HepG2 (cell line): ENCODE results near the gene COPS8. TPM values are rescaled to one million over a fixed set of nuclear protein-coding genes. Genes with fewer than 3 reads are reported as not detected.

Source experiments
- AHR ChIP-seq: IDR thresholded peaks from 2 replicates; pipeline ENCODE4 v1.6.1; 2018; ENCODE audit warnings: missing genetic modification reagents, missing compliant biosample characterization
- CERS6 ChIP-seq: sonication (generic); formaldehyde crosslinking; IDR thresholded peaks from 2 replicates; pipeline ENCODE4 v1.5.0; 2020; ENCODE audit warnings: missing genetic modification reagents
- CHCHD3 ChIP-seq: sonication (generic); formaldehyde crosslinking; IDR thresholded peaks from 2 replicates; pipeline ENCODE4 v1.8.0; 2022; ENCODE audit warnings: mild to moderate bottlenecking, missing genetic modification reagents, moderate library complexity
- DR1 ChIP-seq: sonication (generic); formaldehyde crosslinking; IDR thresholded peaks from 2 replicates; pipeline ENCODE4 v1.8.0; 2021; ENCODE audit warnings: mild to moderate bottlenecking, missing genetic modification reagents, inconsistent platforms
- HBP1 ChIP-seq: IDR thresholded peaks from 2 replicates; pipeline ENCODE4 v1.6.1; 2016; ENCODE audit warnings: low read depth, control low read depth
- MTA3 ChIP-seq: sonication (generic); formaldehyde crosslinking; IDR thresholded peaks from 2 replicates; pipeline ENCODE4 v1.4.0; 2020; ENCODE audit warnings: missing genetic modification reagents
- NFKB2 ChIP-seq: sonication (generic); formaldehyde crosslinking; IDR thresholded peaks from 2 replicates; pipeline ENCODE4 v1.4.0; 2020; ENCODE audit warnings: missing genetic modification reagents, borderline replicate concordance
- PTBP1 ChIP-seq: fragments of 200-400 bp; formaldehyde crosslinking; IDR thresholded peaks from 2 replicates; pipeline ENCODE4 v1.6.1; 2018; ENCODE audit warnings: low read length, low read depth; ENCODE audit not compliant: poor library complexity, severe bottlenecking
- SCMH1 ChIP-seq: sonication (generic); formaldehyde crosslinking; IDR thresholded peaks from 2 replicates; pipeline ENCODE4 v1.9.0; 2021; ENCODE audit warnings: missing genetic modification reagents, mild to moderate bottlenecking, borderline replicate concordance
- SRSF9 ChIP-seq: fragments of 200-400 bp; formaldehyde crosslinking; IDR thresholded peaks from 2 replicates; pipeline ENCODE4 v1.6.1; 2018; ENCODE audit warnings: borderline replicate concordance, mild to moderate bottlenecking, low read depth, low read length; ENCODE audit not compliant: insufficient read depth, poor library complexity, severe bottlenecking
- TFAP4 ChIP-seq: sonication (generic); IDR thresholded peaks from 2 replicates; pipeline ENCODE4 v1.6.1; 2016; ENCODE audit warnings: low read depth, borderline replicate concordance
- TFDP1 ChIP-seq: IDR thresholded peaks from 2 replicates; pipeline ENCODE4 v1.6.1; 2016; ENCODE audit warnings: missing compliant biosample characterization, missing genetic modification reagents, borderline replicate concordance
- XRCC5 ChIP-seq: fragments of 200-400 bp; formaldehyde crosslinking; optimal IDR thresholded peaks from 2 replicates; pipeline ENCODE3; 2017; ENCODE audit warnings: mild to moderate bottlenecking, low read length
- YEATS2 ChIP-seq: sonication (generic); formaldehyde crosslinking; IDR thresholded peaks from 2 replicates; pipeline ENCODE4 v1.4.0; 2020; ENCODE audit warnings: missing genetic modification reagents, borderline replicate concordance
- ZNF10 ChIP-seq: sonication (generic); formaldehyde crosslinking; IDR thresholded peaks from 2 replicates; pipeline ENCODE4 v1.4.0; 2020; ENCODE audit warnings: mild to moderate bottlenecking, low read depth, missing genetic modification reagents, borderline replicate concordance
- ZNF235 ChIP-seq: sonication (generic); formaldehyde crosslinking; IDR thresholded peaks from 2 replicates; pipeline ENCODE4 v1.8.1; 2023; ENCODE audit warnings: mild to moderate bottlenecking, missing genetic modification reagents, borderline replicate concordance
- ZNF33B ChIP-seq: sonication (generic); formaldehyde crosslinking; IDR thresholded peaks from 2 replicates; pipeline ENCODE4 v1.5.1; 2020; ENCODE audit warnings: mild to moderate bottlenecking, missing genetic modification reagents
- ZNF512 ChIP-seq: sonication (generic); formaldehyde crosslinking; IDR thresholded peaks from 2 replicates; pipeline ENCODE4 v1.4.0; 2020; ENCODE audit warnings: mild to moderate bottlenecking, missing genetic modification reagents
- ZNF513 ChIP-seq: sonication (generic); formaldehyde crosslinking; conservative IDR thresholded peaks from 2 replicates; pipeline ENCODE4 v1.5.0; 2020; ENCODE audit warnings: missing genetic modification reagents
- ZNF792 ChIP-seq: IDR thresholded peaks from 2 replicates; pipeline ENCODE4 v1.6.1; 2016
- polyA plus RNA-seq, 8 experiments: library from polyadenylated mRNA; depleted of rRNA in 3 of 8; stranded (reverse) in 7 of 8; unstranded in 1 of 8; fragments of >200 nt; fragmentation: Illumina TruSeq in 4 of 8; extraction: Trizol in 4 of 8; gene quantifications; 2 replicates each; pipeline versions ENCODE4 v1.2.1 to v1.2.3, GENCODE V29; 2011 to 2016; ENCODE audit warnings: low read depth in 4 of 8, missing spikeins in 1 of 8, mixed read lengths in 1 of 8; ENCODE audit not compliant: insufficient read depth in 1 of 8
- total RNA-seq, 5 experiments: library from RNA; depleted of rRNA; stranded (reverse); fragments of >200 nt; fragmentation: Illumina TruSeq; extraction: Trizol; gene quantifications; 2 replicates each; pipeline ENCODE4 v1.2.3, GENCODE V29; 2016; ENCODE audit warnings: low read depth in 1 of 5

COPS8 gene
- total and polyA plus RNA-seq, 2 of the 13 experiments (the other 11 are each of a cell fraction or from before 2014, with no cell fraction given), result 86.3 to 96.6 TPM

GRCh38 chr2:237075749-237076599, 9.7 kb upstream of the COPS8 start (continued):
- TF ChIP-seq XRCC5 (peak; percentile 82), TFDP1 (CRISPR knock-in tag) (no peak), DR1 (peak; percentile 88; the same call in 1 of the 2 replicates), NFKB2 (CRISPR knock-in tag) (peak; percentile 73; the same call in 1 of the 2 replicates), ZNF10 (CRISPR knock-in tag) (no peak), PTBP1 (no peak), ZNF513 (no peak), ZNF33B (CRISPR knock-in tag) (peak; percentile 20; the same call in 1 of the 2 replicates), ZNF235 (no peak), HBP1 (CRISPR knock-in tag) (no peak), CHCHD3 (CRISPR knock-in tag) (no peak), TFAP4 (no peak), YEATS2 (CRISPR knock-in tag) (peak; percentile 77; the same call in 1 of the 2 replicates), ZNF792 (CRISPR knock-in tag) (peak; percentile 83; the same call in 1 of the 2 replicates), AHR (CRISPR knock-in tag) (peak; percentile 25; the same call in 1 of the 2 replicates), MTA3 (no peak), SCMH1 (CRISPR knock-in tag) (no peak), ZNF512 (CRISPR knock-in tag) (no peak), CERS6 (CRISPR knock-in tag) (no peak), SRSF9 (no peak)
